Activated naive CD8-positive, alpha-beta T cell treated with anti-CD3 and anti-CD28 coated beads, Interleukin-2, amount 50 U/mL, for 16 hours (primary cell): ENCODE measurements around the gene AMER1.

Experiments
- DNase-seq: peaks from one replicate; pipeline ENCODE4 v3.0.0-alpha.2; 2020; ENCODE audit warnings: low read depth, low spot score

The AMER1 gene

GRCh38 chrX:64184396-64184795 is 21.1 kb downstream of the AMER1 start:
- DNase-seq: no peak

DNA sequence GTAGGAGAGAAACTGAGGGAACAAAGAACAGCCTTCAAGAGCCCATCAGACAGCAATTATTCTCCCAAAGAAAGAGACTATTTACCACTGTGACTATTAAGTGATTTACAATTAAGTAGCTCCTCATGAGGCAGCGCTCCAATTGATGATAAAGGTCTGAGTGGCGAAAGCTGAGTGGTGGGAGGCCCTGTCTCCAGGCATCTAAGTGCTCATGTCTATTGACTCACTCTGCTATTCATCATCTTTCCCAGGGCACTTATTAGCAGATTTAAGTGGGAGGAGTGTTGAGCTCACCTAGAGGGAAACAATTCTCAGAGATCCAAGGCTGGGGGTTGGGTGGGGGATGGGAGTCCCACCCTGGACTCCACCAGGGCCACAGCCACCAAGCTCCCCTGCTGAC is 23.3 kb downstream of the AMER1 start:
- DNase-seq: no peak

DNA sequence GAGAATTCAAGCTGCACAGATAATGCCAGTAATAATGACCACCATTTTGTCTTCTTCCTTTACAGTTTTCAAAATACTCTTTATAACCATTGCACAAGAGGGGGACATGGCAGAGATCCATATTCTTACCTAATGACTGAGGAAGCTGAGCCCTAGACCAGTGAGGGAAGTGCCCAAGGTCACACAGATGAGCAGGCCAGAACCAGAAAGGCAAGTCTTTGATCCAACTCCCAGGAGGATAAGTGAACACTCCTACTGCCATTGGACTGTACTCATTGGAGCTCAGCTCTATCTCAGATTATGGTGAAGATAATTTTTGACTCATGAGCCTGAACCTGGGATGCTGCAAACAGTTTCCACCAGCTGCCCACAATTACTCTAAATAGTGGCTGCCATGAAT is 28.6 kb downstream of the AMER1 start:
- no peak for DNase-seq

- no peak for DNase-seq
These were observed 35.5 kb downstream of the AMER1 start for GRCh38 chrX:64169988-64170387.

- DNase-seq: no peak
These were observed 52.7 kb downstream of the AMER1 start for GRCh38 chrX:64152857-64153256.

DNA sequence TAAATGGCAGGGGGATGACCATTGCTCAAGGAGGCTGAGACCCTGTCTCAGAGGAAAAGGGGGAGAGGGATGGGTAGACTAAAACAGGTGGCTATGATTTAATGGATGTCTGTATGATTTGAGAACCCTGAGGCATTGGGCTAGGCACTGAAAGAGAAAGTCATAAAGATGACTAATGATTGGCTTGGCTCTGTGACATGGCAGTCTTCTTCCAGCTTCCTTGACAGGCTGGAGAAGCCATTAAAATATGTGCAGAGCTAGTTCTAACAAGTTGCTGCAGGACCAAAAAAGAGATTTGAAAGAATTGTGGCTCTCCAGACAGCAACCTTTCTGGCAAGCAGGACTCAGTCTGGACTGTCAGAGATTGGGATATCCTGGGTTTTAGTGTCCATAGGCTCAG is 53.6 kb downstream of the AMER1 start:
- no peak for DNase-seq

- DNase-seq: no peak
These were observed 54.7 kb downstream of the AMER1 start for GRCh38 chrX:64150775-64151174.
